Panc1 (cell line): ENCODE data around the gene TCEA3.

Source experiments
- POLR2AphosphoS5 ChIP-seq: IDR thresholded peaks from 2 replicates; pipeline ENCODE4 v1.6.1; 2012; ENCODE audit warnings: mild to moderate bottlenecking, low read depth, low read length, moderate library complexity
- SIN3A ChIP-seq: IDR thresholded peaks from 2 replicates; pipeline ENCODE4 v1.6.1; 2012; ENCODE audit warnings: low read depth, mild to moderate bottlenecking, low read length, moderate library complexity, borderline replicate concordance; ENCODE audit not compliant: insufficient read depth
- TCF7L2 ChIP-seq: IDR thresholded peaks from 2 replicates; pipeline ENCODE4 v1.6.1; 2011; ENCODE audit warnings: mild to moderate bottlenecking, low read depth, low read length, inconsistent platforms
- TF ChIP-seq, protein P1 (sequence below): fragments of 450-650 bp; IDR thresholded peaks from 2 replicates; pipeline ENCODE4 v1.5.1; 2017; ENCODE audit warnings: mild to moderate bottlenecking
- TF ChIP-seq, protein P2 (sequence below), 2 experiments: IDR thresholded peaks; 2 replicates each; pipeline ENCODE4 v1.6.1; 2011 to 2012; ENCODE audit warnings: low read depth in 2 of 2, control low read depth in 1 of 2, low read length in 1 of 2, mild to moderate bottlenecking in 1 of 2, moderate library complexity in 1 of 2; ENCODE audit not compliant: insufficient read depth in 1 of 2

DNA sequence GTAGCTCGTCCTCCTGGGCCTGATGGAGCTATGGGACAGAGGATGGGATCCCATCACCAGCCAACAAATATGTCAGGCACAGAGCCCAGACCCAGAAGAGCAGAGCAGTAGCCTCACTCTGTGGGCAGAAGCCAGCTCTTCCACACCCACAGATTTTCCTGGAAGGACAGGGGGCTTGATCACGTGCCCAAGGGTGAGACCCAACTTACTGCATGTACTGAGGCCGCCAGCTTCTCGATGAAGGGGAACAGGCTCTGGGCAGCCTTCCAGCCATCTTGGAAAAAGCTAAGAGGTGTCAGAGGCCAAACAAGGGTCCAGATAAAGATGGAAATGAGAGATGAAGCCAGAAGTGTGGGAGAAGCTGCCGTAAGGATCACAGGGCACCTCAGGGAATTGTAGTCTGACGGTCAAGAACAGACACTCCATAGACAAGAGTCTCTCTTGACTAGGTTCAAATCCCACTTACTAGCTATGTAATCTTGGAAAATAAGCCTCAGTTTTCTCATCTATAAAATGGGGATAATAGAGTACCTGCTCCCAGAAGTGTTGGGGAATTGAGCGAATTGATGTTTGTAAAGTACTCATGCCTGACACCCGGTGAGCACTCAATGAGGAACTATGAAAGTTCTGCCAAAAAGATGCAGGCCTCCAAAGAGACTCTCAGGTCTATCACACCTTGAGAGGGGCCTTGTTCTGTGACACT, 17.0 kb upstream of the TCEA3 start:
- TF ChIP-seq, protein P1, sequence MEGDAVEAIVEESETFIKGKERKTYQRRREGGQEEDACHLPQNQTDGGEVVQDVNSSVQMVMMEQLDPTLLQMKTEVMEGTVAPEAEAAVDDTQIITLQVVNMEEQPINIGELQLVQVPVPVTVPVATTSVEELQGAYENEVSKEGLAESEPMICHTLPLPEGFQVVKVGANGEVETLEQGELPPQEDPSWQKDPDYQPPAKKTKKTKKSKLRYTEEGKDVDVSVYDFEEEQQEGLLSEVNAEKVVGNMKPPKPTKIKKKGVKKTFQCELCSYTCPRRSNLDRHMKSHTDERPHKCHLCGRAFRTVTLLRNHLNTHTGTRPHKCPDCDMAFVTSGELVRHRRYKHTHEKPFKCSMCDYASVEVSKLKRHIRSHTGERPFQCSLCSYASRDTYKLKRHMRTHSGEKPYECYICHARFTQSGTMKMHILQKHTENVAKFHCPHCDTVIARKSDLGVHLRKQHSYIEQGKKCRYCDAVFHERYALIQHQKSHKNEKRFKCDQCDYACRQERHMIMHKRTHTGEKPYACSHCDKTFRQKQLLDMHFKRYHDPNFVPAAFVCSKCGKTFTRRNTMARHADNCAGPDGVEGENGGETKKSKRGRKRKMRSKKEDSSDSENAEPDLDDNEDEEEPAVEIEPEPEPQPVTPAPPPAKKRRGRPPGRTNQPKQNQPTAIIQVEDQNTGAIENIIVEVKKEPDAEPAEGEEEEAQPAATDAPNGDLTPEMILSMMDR = no peak
- TF ChIP-seq POLR2AphosphoS5 (no peak), TCF7L2 (no peak), SIN3A (no peak)
- TF ChIP-seq, protein P2, sequence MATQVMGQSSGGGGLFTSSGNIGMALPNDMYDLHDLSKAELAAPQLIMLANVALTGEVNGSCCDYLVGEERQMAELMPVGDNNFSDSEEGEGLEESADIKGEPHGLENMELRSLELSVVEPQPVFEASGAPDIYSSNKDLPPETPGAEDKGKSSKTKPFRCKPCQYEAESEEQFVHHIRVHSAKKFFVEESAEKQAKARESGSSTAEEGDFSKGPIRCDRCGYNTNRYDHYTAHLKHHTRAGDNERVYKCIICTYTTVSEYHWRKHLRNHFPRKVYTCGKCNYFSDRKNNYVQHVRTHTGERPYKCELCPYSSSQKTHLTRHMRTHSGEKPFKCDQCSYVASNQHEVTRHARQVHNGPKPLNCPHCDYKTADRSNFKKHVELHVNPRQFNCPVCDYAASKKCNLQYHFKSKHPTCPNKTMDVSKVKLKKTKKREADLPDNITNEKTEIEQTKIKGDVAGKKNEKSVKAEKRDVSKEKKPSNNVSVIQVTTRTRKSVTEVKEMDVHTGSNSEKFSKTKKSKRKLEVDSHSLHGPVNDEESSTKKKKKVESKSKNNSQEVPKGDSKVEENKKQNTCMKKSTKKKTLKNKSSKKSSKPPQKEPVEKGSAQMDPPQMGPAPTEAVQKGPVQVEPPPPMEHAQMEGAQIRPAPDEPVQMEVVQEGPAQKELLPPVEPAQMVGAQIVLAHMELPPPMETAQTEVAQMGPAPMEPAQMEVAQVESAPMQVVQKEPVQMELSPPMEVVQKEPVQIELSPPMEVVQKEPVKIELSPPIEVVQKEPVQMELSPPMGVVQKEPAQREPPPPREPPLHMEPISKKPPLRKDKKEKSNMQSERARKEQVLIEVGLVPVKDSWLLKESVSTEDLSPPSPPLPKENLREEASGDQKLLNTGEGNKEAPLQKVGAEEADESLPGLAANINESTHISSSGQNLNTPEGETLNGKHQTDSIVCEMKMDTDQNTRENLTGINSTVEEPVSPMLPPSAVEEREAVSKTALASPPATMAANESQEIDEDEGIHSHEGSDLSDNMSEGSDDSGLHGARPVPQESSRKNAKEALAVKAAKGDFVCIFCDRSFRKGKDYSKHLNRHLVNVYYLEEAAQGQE (IDR thresholded peaks at IDR 0.05; ENCODE audit: insufficient read depth in 1 of 2, low read depth in 2 of 2, low read length in 1 of 2) = no peak
